Inflammatory macrophage (primary cell): ENCODE measurements around the gene PLCH1.

ENCODE experiments used
- DNase-seq, 2 donors: peaks; one replicate each; pipeline ENCODE4 v3.0.0-alpha.2; 2020 to 2022

Gene PLCH1

DNA sequence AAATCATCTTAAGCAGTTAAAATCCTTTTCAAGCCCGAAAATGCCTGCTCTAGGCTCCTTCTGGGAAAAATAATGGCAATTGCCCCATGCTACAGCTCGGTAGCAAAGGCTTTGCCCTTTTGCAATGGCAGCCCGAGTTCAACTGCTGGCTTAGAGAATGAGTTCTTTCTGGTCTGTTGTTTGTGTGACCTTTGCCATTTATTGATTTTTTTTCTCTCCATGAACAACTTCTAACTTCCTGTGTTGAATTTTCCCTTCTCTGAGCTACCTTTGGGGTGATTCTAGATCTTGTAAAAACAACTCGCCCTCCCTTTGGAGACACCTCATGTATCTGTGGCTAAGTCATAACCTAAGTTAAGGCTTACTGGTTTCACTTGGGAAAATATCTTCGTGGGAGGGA, 139.3 kb downstream of the PLCH1 start:
- DNase-seq: no peak

GRCh38 chr3:155604967-155605366, 139.9 kb downstream of the PLCH1 start:
- no peak for DNase-seq

GRCh38 chr3:155604126-155604525, 140.7 kb downstream of the PLCH1 start:
- no peak for DNase-seq

DNA sequence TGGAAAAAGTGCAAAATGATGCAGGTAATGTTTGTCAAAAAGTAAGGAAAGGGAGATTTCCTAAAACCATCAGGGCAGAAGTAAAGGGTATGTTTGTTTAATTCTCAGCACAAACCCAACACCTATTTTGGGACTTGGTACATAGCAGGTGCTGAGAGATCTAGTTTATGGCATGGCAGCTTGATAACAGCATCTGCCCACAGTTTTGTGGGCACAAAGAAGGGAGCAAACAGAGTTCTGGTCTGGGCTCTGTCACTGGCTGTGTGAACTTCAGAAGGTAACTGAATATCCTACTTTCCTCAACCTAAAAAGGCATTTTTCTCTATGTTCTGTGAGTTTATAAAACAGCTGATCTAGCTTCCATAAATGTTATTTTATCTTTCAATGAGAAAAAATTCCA, 141.6 kb downstream of the PLCH1 start:
- DNase-seq: no peak

DNA sequence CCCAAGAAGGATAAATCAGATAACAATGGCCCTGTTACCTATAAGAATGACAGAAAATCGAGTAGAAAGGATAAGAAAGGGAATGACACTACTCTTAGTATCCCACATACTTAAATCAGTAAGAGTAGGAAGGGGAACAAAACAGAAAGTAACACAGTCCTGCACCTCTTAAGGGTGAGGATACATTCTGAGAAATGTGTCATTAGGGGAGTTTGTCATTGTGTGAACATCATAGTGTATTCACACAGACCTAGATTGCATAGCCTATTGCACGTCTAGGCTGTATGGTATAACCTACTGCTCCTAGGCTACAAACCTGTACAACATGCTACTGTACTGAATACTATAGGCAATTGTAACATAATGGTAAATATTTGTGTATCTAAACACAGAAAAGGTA, 142.6 kb downstream of the PLCH1 start:
- no peak for DNase-seq

GRCh38 chr3:155598671-155599070, 146.2 kb downstream of the PLCH1 start:
- DNase-seq: no peak

DNA sequence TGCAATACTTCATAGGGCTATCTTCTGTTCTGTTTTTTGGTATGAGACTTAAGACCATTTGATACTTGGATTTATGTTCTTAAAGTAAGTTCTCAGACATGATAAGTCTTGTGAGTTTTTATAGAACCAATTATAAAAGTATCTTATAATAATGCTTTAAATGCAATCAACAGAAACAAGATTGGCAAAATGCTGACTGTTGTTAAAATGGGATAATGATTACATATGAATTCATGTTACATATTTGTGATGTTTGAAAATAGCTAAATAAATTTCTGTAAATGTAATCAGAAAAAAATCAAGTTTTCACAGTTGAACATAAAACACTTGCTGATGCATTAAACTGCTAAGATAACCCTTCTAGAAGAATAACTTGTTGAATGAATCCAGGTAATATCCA, 148.3 kb downstream of the PLCH1 start:
- DNase-seq: no peak

GRCh38 chr3:155595371-155595770, 149.5 kb downstream of the PLCH1 start:
- DNase-seq: no peak

DNA sequence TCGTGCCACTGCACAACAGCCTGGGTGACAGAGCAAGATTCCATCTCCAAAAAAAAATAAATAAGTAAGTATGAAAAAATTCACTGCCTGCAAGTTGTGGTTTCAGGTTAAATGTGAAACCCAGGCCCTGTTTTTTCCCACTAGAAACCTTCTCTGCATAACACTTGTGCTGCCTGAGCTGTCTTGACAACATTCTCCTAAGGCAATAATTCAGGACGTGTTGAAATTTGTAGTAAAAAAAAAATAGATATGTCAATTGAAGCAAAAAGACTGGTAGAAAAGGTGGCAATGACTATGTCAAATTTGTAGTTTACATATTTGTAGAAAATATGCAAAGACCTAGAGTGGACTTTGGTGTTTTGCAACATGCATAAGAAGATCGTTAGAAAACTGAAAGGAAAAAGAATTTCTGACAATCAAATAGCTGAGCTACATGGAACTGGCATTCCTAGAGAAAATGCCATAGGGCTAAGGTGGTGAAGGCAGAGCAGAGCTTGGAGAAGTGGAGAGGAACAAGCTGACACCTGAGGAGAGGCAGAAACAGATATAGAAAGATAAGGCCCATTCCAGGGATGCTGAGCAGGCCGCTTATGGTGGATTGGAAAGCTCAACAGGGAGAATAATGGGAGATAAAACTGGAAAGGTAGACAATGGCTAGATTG, 150.2 kb downstream of the PLCH1 start:
- DNase-seq: no peak

GRCh38 chr3:155587581-155587980, 157.3 kb downstream of the PLCH1 start:
- DNase-seq: no peak

- DNase-seq: no peak
Observed at GRCh38 chr3:155585384-155585783, 159.5 kb downstream of the PLCH1 start.

DNA sequence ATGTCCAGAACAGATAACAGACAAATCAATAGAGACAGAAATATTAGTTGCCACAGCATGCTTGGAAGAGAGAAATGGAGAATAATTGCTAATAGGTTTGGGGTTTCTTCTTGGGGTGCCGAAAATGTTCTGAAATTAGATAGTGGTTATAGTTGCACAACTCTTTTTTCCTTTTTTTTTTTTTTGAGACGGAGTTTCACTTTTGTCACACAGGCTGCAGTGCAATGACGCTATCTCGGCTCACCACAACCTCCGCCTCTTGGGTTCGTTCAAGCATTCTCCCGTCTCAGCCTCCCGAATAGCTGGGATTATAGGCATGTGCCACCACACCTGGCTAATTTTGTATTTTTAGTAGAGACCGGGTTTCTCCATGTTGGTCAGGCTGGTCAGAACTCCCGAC, 163.3 kb downstream of the PLCH1 start:
- DNase-seq: peak; percentile 34 to 47

DNA sequence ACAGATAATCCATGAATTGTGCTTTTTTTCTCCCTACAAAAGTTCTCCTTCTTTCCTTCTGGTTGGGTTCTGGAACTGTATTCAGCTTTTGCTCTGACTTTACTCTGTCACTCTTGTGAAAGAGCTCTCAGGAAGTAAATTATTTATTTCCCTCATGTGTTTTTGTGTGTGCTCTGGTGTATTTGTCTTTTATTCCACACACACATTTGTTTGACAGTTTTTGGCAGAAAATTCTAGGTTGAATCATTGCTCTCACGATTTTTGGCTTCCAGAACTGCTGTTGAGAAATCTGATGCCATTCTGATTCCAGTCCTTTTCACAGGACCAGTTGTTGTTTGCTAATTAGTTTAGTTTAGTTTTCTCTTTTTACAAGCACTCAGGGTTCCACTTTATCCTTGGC, 172.8 kb downstream of the PLCH1 start:
- no peak for DNase-seq

DNA sequence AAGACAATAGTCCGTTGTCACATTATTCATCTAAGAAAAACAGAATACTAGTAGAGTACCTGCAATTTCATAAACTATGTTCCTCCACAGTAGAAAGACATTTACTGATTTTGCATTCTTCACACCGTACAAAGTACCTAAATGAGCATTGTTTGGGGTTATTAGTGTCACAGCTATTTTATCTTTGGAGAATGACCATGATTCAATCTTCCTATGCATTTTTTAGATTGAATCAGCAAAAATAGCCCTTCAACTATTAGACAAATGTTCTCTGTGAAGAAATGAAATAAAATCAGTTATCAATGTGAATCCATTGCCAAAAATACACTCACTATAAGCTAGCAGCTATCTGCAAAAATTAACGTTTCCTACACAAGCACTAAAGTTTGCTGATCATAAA, 176.6 kb downstream of the PLCH1 start:
- DNase-seq: no peak

- DNase-seq: no peak
Observed at GRCh38 chr3:155560594-155560993, 184.3 kb downstream of the PLCH1 start.

DNA sequence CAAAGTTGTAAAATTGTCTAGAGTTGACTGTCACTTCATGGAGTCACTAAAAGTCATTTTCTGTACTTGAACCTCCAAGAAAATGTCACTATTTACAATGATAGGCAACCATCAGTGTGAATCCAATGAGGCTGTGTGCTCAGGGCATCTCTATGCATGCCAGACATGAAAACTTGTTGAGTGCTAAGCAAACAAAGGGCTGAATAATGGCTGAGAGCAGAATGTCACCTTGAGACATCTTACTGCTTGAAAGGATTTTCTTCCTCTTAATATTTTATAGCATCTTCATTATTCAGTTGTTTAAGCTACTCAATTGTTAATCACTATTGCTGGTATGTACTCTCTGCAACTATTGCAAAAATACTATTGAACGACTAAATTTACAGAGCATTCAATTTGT, 184.7 kb downstream of the PLCH1 start:
- DNase-seq: no peak

DNA sequence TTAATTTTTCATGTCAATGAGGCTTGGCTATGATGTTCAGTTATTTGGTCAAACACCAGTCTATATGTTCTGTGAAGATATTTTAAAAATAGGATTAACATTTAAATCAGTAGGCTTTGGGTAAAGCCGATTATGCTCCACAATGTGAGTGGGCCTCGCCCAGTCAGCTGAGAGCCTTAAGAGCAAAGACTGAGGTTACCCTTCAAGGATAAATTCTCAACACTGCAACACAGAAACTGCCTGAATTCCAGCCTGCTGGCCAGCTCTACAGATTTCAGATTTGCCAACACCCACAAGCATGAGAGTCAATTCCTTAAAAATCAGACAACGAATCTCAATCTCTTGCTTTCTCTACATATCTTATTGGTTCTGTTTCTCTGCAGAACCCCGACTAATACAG, 188.3 kb downstream of the PLCH1 start:
- no peak for DNase-seq

GRCh38 chr3:155555479-155556060, 189.3 kb downstream of the PLCH1 start:
- no peak for DNase-seq

DNA sequence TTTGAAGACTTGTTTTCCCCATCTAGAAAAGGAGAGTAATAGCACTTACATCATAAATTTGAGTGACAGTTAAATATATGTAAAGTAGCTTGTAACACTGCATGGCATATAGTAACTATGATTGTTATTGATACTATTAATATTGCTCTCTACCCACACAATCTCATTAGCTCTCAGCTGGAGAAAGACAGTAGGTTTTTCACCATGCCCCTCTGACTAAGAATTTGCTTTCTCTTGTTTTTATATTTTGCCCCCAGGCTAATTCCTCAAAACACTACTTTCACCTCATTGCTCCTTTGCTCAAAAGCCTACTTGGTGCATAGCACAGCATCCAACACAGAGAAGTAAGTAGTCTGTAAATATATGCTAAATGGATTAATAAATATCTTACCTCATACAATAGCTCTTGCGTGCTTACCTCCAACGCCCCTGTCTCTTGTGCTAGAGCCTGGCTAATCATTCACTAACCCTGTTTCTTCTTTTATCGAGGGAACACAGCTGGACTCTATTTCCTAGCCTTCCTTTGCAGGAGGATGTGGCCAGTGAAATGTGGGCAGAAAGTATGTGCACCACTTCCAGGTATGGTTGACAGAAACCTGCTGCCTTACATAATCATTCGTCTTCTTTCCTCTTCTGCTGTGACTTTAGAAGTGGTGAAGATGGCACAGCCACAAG, 190.0 kb downstream of the PLCH1 start:
- no peak for DNase-seq

DNA sequence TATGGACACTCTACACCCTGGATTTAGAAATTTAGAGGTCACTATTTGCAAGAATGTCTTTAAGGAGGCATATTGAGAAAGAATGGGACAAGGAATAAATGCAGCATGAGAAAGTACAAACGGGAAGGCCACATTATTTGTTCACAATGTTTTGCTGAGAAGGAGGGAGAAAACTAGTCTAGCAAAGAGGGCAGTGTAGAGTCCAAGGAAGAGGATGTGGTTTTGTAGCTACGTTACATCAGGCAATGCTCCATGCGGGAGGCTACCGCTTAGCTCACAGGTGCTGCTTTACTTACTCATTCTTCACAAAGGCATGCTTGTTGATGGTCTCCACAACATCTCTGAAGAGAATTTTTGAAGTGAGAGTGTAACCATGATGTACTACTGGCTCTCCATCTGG, 191.1 kb downstream of the PLCH1 start:
- DNase-seq: no peak

- no peak for DNase-seq
Observed at GRCh38 chr3:155553326-155553725, 191.5 kb downstream of the PLCH1 start.

GRCh38 chr3:155550391-155550790, 194.5 kb downstream of the PLCH1 start:
- DNase-seq: no peak

DNA sequence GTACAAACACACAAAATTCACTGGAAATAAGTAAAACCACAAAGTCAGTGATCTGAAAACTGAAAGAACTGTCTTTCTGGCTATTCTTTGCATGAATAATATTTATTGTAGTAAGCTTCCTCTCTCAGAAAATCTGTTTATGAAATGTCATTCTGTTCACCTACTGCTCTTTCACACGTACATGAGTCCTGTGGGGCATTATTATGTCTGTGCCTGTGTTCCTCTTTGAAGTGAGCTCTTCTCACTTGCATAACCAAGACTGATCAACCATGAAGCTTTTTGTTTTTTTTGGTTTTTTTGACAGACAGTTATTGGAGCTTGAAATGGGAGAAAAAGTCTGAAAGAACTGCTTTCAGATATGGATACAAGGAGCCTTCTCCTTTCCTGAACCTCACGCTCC, 195.8 kb downstream of the PLCH1 start:
- no peak for DNase-seq

- DNase-seq: no peak
Observed at GRCh38 chr3:155548195-155548594, 196.7 kb downstream of the PLCH1 start.
